ENCODE data around the gene EML6.

- TF ChIP-seq ZZZ3 (IDR thresholded peaks at IDR 0.05; ENCODE audit: control insufficient read depth, insufficient read length, low read depth) (no peak), POLR2AphosphoS5 (IDR thresholded peaks at IDR 0.05; ENCODE audit: low read length) (no peak), EZH2 (IDR thresholded peaks at IDR 0.05; ENCODE audit: borderline replicate concordance, control insufficient read depth, low read depth, low read length) (no peak), BCLAF1 (IDR thresholded peaks at IDR 0.05) (no peak), BHLHE40 (IDR thresholded peaks at IDR 0.05; ENCODE audit: borderline replicate concordance in 1 of 2, low read depth in 2 of 2, low read length in 1 of 2) (no peak), PML (IDR thresholded peaks at IDR 0.05; ENCODE audit: low read length) (no peak), YBX1 (IDR thresholded peaks at IDR 0.05) (no peak), ETV6 (conservative IDR thresholded peaks at IDR 0.05 in 1 of 2, IDR thresholded peaks at IDR 0.05 in 1 of 2; ENCODE audit: borderline replicate concordance in 1 of 2, low read depth in 1 of 2) (no peak), TCF7 (IDR thresholded peaks at IDR 0.05; ENCODE audit: borderline replicate concordance) (no peak), SMC3 (IDR thresholded peaks at IDR 0.05; ENCODE audit: borderline replicate concordance, low read length) (no peak), USF2 (IDR thresholded peaks at IDR 0.05; ENCODE audit: borderline replicate concordance, low read depth, low read length) (no peak), EP300 (IDR thresholded peaks at IDR 0.05; ENCODE audit: borderline replicate concordance in 1 of 2, control insufficient read depth in 1 of 2, low read depth in 2 of 2, low read length in 2 of 2) (no peak), FOXK2 (IDR thresholded peaks at IDR 0.05) (no peak)
These were observed 188.8 kb downstream of the EML6 start for GRCh38 chr2:54912305-54912704.

Measured in GM12878 (cell line).